Mesodermal cell (in vitro differentiated cells): ENCODE measurements around the gene ANGPT4.

Experiments used
- H3K27ac ChIP-seq: 2 replicates; pipeline ENCODE4 v1.7.0; 2013; ENCODE audit warnings: mild to moderate bottlenecking, low read depth, low read length, moderate library complexity; ENCODE audit not compliant: severe bottlenecking
- H3K36me3 ChIP-seq: 2 replicates; pipeline ENCODE4 v1.7.1; 2013; ENCODE audit warnings: mild to moderate bottlenecking, low read length, moderate library complexity; ENCODE audit not compliant: control insufficient read depth, insufficient read depth
- H3K4me1 ChIP-seq: one replicate; pipeline ENCODE4 v1.7.1; 2013; ENCODE audit warnings: mild to moderate bottlenecking, low read length; ENCODE audit not compliant: insufficient read depth, control insufficient read depth, poor library complexity, severe bottlenecking
- H3K4me3 ChIP-seq: 2 replicates; pipeline ENCODE4 v1.7.0; 2013; ENCODE audit warnings: low read length, control low read depth, mild to moderate bottlenecking; ENCODE audit not compliant: insufficient read depth, poor library complexity, severe bottlenecking; ENCODE audit errors: extremely low read depth
- H3K9me3 ChIP-seq: 2 replicates; pipeline ENCODE4 v1.7.1; 2013; ENCODE audit warnings: mild to moderate bottlenecking, low read length, moderate library complexity; ENCODE audit not compliant: control insufficient read depth
- WGBS, 2 experiments: methylation state at CpG; one replicate each; pipeline ENCODE4 v1.1.5; 2013; ENCODE audit warnings: missing lambda C conversion rate in 2 of 2; ENCODE audit not compliant: insufficient coverage in 2 of 2; 5-methylcytosine and 5-hydroxymethylcytosine counted together

The ANGPT4 gene

GRCh38 chr20:888057-888456 is 28.1 kb downstream of the ANGPT4 start:
- 81 to 94% methylated on average over 2 of the region's 2 CpGs for WGBS, 2 experiments
- Histone ChIP-seq H3K36me3 (no peaks in the 10 kb centered on the region), H3K27ac (no peak overlapping the region), H3K4me3 (no peak overlapping the region), H3K9me3 (no peaks in the 10 kb centered on the region), H3K4me1 (no peaks in the 10 kb centered on the region)

- 67% methylated on average over 1 of the region's 2 CpGs; no CpG with 5 or more reads in 1 of the 2 experiments for WGBS, 2 experiments
- Histone ChIP-seq H3K27ac (no peak overlapping the region), H3K4me1 (no peaks in the 10 kb centered on the region), H3K9me3 (no peaks in the 10 kb centered on the region), H3K4me3 (no peak overlapping the region), H3K36me3 (no peaks in the 10 kb centered on the region)
These were observed 29.0 kb downstream of the ANGPT4 start for GRCh38 chr20:887137-887536.

- Histone ChIP-seq H3K4me3 (no peak overlapping the region), H3K4me1 (peaks cover 5% of the 10 kb centered on the region)
- 17 to 20% methylated on average over 24 to 40 of the region's 41 CpGs for WGBS, 2 experiments
These were observed 30.9 kb downstream of the ANGPT4 start for GRCh38 chr20:884983-885952.

GRCh38 chr20:881783-882144 is 34.4 kb downstream of the ANGPT4 start:
- H3K4me1 ChIP-seq, result peaks cover 5% of the 10 kb centered on the region
- H3K9me3 ChIP-seq, result no peaks in the 10 kb centered on the region
- H3K36me3 ChIP-seq, result no peaks in the 10 kb centered on the region
- H3K4me3 ChIP-seq, result no peak overlapping the region
- H3K27ac ChIP-seq, result no peak overlapping the region

More at GRCh38 chr20:884983-885952, 30.9 kb downstream of the ANGPT4 start:
- no peaks in the 10 kb centered on the region for H3K36me3 ChIP-seq
- no peak overlapping the region for H3K27ac ChIP-seq
- no peaks in the 10 kb centered on the region for H3K9me3 ChIP-seq

GRCh38 chr20:881051-881782 is 34.9 kb downstream of the ANGPT4 start:
- Histone ChIP-seq H3K4me1 (peaks cover 5% of the 10 kb centered on the region), H3K27ac (no peak overlapping the region), H3K9me3 (no peaks in the 10 kb centered on the region), H3K4me3 (no peak overlapping the region), H3K36me3 (no peaks in the 10 kb centered on the region)
- 73 to 79% methylated on average over 8 to 10 of the region's 10 CpGs for WGBS, 2 experiments

- H3K9me3 ChIP-seq, result no peaks in the 10 kb centered on the region
- WGBS, 2 experiments, result 67 to 81% methylated on average over 4 of the region's 4 CpGs
- H3K36me3 ChIP-seq, result no peaks in the 10 kb centered on the region
- H3K4me1 ChIP-seq, result peaks cover 5% of the 10 kb centered on the region
- no peak overlapping the region for H3K27ac ChIP-seq
- no peak overlapping the region for H3K4me3 ChIP-seq
These were observed 36.5 kb downstream of the ANGPT4 start for GRCh38 chr20:879626-880025.

- no peak overlapping the region for H3K27ac ChIP-seq
- WGBS, 2 experiments, result 39 to 49% methylated on average over 5 of the region's 9 CpGs
- no peak overlapping the region for H3K4me3 ChIP-seq
- H3K4me1 ChIP-seq, result peaks cover 5% of the 10 kb centered on the region
- no peaks in the 10 kb centered on the region for H3K9me3 ChIP-seq
- no peaks in the 10 kb centered on the region for H3K36me3 ChIP-seq
These were observed 37.4 kb downstream of the ANGPT4 start for GRCh38 chr20:878511-879307.

- H3K36me3 ChIP-seq, result no peaks in the 10 kb centered on the region
- WGBS, 2 experiments, result 84 to 89% methylated on average over 4 to 7 of the region's 7 CpGs
- H3K4me1 ChIP-seq, result peaks cover 5% of the 10 kb centered on the region
- no peak overlapping the region for H3K4me3 ChIP-seq
- H3K9me3 ChIP-seq, result no peaks in the 10 kb centered on the region
- no peak overlapping the region for H3K27ac ChIP-seq
These were observed 38.3 kb downstream of the ANGPT4 start for GRCh38 chr20:877814-878213.

- Histone ChIP-seq H3K4me3 (no peak overlapping the region), H3K36me3 (no peaks in the 10 kb centered on the region), H3K27ac (no peak overlapping the region), H3K9me3 (no peaks in the 10 kb centered on the region), H3K4me1 (no peaks in the 10 kb centered on the region)
- WGBS, 2 experiments, result 81 to 92% methylated on average over 4 of the region's 4 CpGs
These were observed 41.0 kb downstream of the ANGPT4 start for GRCh38 chr20:875115-875514.

GRCh38 chr20:873875-874607 is 42.1 kb downstream of the ANGPT4 start:
- Histone ChIP-seq H3K4me3 (no peak overlapping the region), H3K4me1 (no peaks in the 10 kb centered on the region), H3K36me3 (no peaks in the 10 kb centered on the region), H3K9me3 (no peaks in the 10 kb centered on the region), H3K27ac (no peak overlapping the region)
- WGBS, 2 experiments, result 92% methylated on average over 5 to 6 of the region's 10 CpGs
